ENCODE data around the gene BLOC1S6.

DNA sequence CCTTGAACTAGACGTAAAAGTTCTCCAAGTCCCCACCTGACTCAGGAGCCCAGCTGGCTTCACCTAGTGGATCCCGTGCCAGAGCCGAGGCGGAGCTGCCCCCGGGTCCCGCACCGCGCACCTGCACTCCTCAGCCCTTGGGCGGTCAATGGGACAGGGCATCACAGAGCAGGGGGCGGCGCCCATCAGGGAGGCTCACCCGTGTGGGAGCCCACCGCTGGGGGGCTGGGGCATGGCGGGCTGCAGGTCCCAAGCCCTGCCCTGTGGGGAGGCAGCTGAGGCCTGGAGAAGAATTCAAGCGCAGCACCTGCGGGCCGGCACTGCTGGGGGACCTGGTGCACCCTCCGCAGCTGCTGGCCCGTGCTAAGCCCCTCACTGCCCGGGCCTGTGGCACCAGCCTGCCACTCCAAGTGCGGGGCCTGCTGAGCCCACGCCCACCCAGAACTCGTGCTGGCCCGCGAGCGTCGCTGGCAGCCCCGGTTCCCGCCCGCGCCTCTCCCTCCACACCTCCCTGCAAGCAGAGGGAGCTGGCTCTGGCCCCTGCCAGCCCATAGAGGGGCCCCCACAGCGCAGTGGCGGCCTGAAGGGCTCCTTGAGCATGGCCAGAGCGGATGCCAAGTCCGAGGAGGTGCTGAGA, 63.8 kb downstream of the BLOC1S6 start:
- TF ChIP-seq, protein P1, sequence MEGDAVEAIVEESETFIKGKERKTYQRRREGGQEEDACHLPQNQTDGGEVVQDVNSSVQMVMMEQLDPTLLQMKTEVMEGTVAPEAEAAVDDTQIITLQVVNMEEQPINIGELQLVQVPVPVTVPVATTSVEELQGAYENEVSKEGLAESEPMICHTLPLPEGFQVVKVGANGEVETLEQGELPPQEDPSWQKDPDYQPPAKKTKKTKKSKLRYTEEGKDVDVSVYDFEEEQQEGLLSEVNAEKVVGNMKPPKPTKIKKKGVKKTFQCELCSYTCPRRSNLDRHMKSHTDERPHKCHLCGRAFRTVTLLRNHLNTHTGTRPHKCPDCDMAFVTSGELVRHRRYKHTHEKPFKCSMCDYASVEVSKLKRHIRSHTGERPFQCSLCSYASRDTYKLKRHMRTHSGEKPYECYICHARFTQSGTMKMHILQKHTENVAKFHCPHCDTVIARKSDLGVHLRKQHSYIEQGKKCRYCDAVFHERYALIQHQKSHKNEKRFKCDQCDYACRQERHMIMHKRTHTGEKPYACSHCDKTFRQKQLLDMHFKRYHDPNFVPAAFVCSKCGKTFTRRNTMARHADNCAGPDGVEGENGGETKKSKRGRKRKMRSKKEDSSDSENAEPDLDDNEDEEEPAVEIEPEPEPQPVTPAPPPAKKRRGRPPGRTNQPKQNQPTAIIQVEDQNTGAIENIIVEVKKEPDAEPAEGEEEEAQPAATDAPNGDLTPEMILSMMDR (IDR thresholded peaks at IDR 0.05): no peak
- TF ChIP-seq POLR2A (IDR thresholded peaks at IDR 0.05): no peak
